ENCODE data around the gene SLC25A33. TPM values are rescaled to one million over a fixed set of nuclear protein-coding genes. Genes with fewer than 3 reads are reported as not detected.

The SLC25A33 gene
- total RNA-seq, 1 experiment from 2014 or later: 8.1 TPM

DNA sequence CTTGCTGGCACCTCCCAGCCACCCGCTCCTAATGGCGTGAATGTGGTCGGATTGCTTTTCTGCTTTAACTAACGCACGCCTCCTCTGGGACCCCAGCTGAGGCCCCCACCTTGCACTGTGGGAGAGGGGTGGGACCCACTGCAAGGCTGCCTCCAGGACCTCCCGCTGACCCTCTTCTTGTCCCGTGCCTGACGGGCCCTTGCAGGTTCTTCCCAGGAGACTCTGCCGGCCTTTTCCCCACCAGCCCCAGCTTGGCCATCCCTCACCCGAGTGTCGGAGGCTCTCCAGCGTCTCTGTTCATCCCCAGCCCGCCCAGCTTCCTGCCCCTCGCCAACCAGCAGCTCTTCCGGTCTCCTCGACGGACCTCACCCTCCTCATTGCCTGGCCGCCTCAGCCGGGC is 68.1 kb downstream of the SLC25A33 start:
- H3K4me3 Mint-ChIP-seq (ENCODE audit: unreplicated experiment): no peak overlapping the region
- DNase-seq (ENCODE audit: unreplicated experiment): no peak
- intact Hi-C loops (cut with micrococcal nuclease): no loop called here
- H3K27me3 Mint-ChIP-seq (ENCODE audit: insufficient read depth, unreplicated experiment): no peaks in the 10 kb centered on the region
- no peaks in the 10 kb centered on the region for H3K9me3 Mint-ChIP-seq (ENCODE audit: unreplicated experiment)
- TF ChIP-seq, protein P1, sequence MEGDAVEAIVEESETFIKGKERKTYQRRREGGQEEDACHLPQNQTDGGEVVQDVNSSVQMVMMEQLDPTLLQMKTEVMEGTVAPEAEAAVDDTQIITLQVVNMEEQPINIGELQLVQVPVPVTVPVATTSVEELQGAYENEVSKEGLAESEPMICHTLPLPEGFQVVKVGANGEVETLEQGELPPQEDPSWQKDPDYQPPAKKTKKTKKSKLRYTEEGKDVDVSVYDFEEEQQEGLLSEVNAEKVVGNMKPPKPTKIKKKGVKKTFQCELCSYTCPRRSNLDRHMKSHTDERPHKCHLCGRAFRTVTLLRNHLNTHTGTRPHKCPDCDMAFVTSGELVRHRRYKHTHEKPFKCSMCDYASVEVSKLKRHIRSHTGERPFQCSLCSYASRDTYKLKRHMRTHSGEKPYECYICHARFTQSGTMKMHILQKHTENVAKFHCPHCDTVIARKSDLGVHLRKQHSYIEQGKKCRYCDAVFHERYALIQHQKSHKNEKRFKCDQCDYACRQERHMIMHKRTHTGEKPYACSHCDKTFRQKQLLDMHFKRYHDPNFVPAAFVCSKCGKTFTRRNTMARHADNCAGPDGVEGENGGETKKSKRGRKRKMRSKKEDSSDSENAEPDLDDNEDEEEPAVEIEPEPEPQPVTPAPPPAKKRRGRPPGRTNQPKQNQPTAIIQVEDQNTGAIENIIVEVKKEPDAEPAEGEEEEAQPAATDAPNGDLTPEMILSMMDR (IDR thresholded peaks at IDR 0.05; ENCODE audit: unreplicated experiment): no peak
- BruUV-seq (replicated peaks): no TSS peak
- no peak overlapping the region for H3K27ac Mint-ChIP-seq (ENCODE audit: low read depth, unreplicated experiment)
- peaks cover 15% of the 10 kb centered on the region for H3K36me3 Mint-ChIP-seq (ENCODE audit: insufficient read depth, unreplicated experiment)
- H3K4me1 Mint-ChIP-seq (ENCODE audit: insufficient read depth, unreplicated experiment): no peaks in the 10 kb centered on the region
- CTCF ChIA-PET: interaction anchor here (0.8 to 1.0 kb wide), 2 partner anchors 9 to 11 kb away, joined by 3 to 4 read pairs; no protein-coding TSS in a partner anchor
- POLR2A ChIA-PET: no interaction called here

GRCh38 chr1:9609998-9610397 is 70.7 kb downstream of the SLC25A33 start:
- BruUV-seq (replicated peaks): no TSS peak
- peaks cover 11% of the 10 kb centered on the region for H3K36me3 Mint-ChIP-seq (ENCODE audit: insufficient read depth, unreplicated experiment)
- intact Hi-C loops (cut with micrococcal nuclease): no loop called here

GRCh38 chr1:9610548-9610947 is 71.3 kb downstream of the SLC25A33 start:
- intact Hi-C loops (cut with micrococcal nuclease): no loop called here
- peaks cover 11% of the 10 kb centered on the region for H3K36me3 Mint-ChIP-seq (ENCODE audit: insufficient read depth, unreplicated experiment)
- BruUV-seq (replicated peaks): no TSS peak
- no peak for DNase-seq (ENCODE audit: unreplicated experiment)
- no peak overlapping the region for H3K27ac Mint-ChIP-seq (ENCODE audit: low read depth, unreplicated experiment)
- TF ChIP-seq, protein P1 (IDR thresholded peaks at IDR 0.05; ENCODE audit: unreplicated experiment): no peak
- ChIA-PET CTCF (interaction anchor here (0.6 kb wide), 1 partner anchor 315 kb away, joined by 5 read pairs; no protein-coding TSS in a partner anchor), POLR2A (no interaction called here)
- H3K4me1 Mint-ChIP-seq (ENCODE audit: insufficient read depth, unreplicated experiment): no peaks in the 10 kb centered on the region
- H3K27me3 Mint-ChIP-seq (ENCODE audit: insufficient read depth, unreplicated experiment): no peaks in the 10 kb centered on the region
- no peak overlapping the region for H3K4me3 Mint-ChIP-seq (ENCODE audit: unreplicated experiment)
- H3K9me3 Mint-ChIP-seq (ENCODE audit: unreplicated experiment): no peaks in the 10 kb centered on the region

More at GRCh38 chr1:9609998-9610397, 70.7 kb downstream of the SLC25A33 start:
- ChIA-PET POLR2A (no interaction called here), CTCF (interaction anchor here (0.6 kb wide), 1 partner anchor 18 kb away, joined by 4 read pairs; no protein-coding TSS in a partner anchor)
- H3K27me3 Mint-ChIP-seq (ENCODE audit: insufficient read depth, unreplicated experiment): no peaks in the 10 kb centered on the region
- H3K4me3 Mint-ChIP-seq (ENCODE audit: unreplicated experiment): no peak overlapping the region
- H3K9me3 Mint-ChIP-seq (ENCODE audit: unreplicated experiment): no peaks in the 10 kb centered on the region
- TF ChIP-seq, protein P1 (IDR thresholded peaks at IDR 0.05; ENCODE audit: unreplicated experiment): no peak
- H3K4me1 Mint-ChIP-seq (ENCODE audit: insufficient read depth, unreplicated experiment): no peaks in the 10 kb centered on the region
- H3K27ac Mint-ChIP-seq (ENCODE audit: low read depth, unreplicated experiment): no peak overlapping the region
- no peak for DNase-seq (ENCODE audit: unreplicated experiment)

DNA sequence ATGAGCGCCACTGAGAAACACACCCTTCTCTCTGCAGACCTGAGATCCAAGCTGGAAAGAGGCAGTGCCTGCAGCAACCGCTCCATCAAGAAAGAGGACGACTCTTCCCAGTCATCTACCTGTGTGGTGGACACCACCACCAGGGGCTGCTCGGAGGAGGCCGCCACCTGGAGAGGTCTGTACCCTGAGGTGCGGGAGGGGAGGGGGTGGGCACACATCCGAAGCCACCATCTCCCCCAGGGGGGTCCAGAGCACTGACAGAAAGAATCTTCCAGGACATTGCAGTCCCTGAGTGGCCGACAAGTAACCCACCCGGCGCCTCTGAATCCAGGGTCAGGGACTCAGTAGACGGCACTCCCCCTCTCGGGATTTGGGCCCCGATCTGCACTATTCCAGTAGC is 72.5 kb downstream of the SLC25A33 start:
- no peaks in the 10 kb centered on the region for H3K4me1 Mint-ChIP-seq (ENCODE audit: insufficient read depth, unreplicated experiment)
- DNase-seq (ENCODE audit: unreplicated experiment): no peak
- BruUV-seq (replicated peaks): no TSS peak
- intact Hi-C loops (cut with micrococcal nuclease): no loop called here
- POLR2A ChIA-PET: interaction anchor here (0.6 kb wide), 1 partner anchor 23 kb away, joined by 3 read pairs; no protein-coding TSS in a partner anchor
- H3K27ac Mint-ChIP-seq (ENCODE audit: low read depth, unreplicated experiment): no peak overlapping the region
- CTCF ChIA-PET: interaction anchor here (0.6 to 0.7 kb wide), 3 partner anchors 116 to 255 kb away, joined by 3 to 4 read pairs (median 3); no protein-coding TSS in a partner anchor
- H3K27me3 Mint-ChIP-seq (ENCODE audit: insufficient read depth, unreplicated experiment): no peaks in the 10 kb centered on the region
- H3K4me3 Mint-ChIP-seq (ENCODE audit: unreplicated experiment): no peak overlapping the region
- TF ChIP-seq, protein P1 (IDR thresholded peaks at IDR 0.05; ENCODE audit: unreplicated experiment): no peak
- H3K36me3 Mint-ChIP-seq (ENCODE audit: insufficient read depth, unreplicated experiment): peaks cover 11% of the 10 kb centered on the region
- no peaks in the 10 kb centered on the region for H3K9me3 Mint-ChIP-seq (ENCODE audit: unreplicated experiment)

All from MCF 10A (cell line).